ENCODE data around the gene CUL5.

Gene CUL5

GRCh38 chr11:108008656-108009496 lies at the start of gene CUL5:
TSS of gene CUL5 (plus strand) at chr11:108008898. CDS start at chr11:108009349, 451 bp downstream.
- DNase-seq, result peak; percentile 81

DNA sequence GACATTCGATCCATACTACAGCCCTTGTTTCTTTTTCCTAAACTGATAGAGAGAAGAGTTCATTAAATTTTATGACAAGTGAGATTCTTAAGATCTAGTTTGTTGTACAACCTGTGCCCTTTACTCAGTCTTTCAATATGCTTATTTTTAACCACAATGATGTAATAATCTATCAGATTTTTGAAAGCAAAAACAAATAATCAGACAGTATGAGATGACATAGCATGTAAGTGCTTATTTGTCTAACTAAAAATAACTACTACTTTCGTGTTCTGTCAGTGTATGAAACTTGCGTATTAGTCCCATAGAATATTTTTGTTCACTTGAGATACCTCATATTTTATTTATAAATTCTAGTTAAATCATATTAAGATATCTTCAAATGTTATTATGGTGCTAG lies 47.2 kb upstream of the CUL5 start:
- DNase-seq, result no peak

DNA sequence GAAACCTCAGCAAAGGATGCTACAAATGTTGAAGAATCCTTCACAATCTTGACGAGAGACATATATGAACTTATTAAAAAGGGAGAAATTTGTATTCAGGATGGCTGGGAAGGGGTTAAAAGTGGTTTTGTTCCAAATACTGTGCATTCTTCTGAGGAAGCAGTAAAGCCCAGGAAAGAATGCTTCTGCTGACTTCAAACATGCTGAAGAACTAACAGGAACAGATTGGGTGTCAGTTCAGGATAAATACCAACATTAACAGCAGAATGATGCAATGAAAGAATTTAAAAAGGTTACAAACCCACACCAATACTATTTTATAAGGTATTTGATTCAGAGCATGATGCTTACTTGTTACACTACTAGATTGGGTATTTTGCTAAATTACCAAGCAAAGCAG lies 46.5 kb upstream of the CUL5 start:
- DNase-seq, result no peak

DNA sequence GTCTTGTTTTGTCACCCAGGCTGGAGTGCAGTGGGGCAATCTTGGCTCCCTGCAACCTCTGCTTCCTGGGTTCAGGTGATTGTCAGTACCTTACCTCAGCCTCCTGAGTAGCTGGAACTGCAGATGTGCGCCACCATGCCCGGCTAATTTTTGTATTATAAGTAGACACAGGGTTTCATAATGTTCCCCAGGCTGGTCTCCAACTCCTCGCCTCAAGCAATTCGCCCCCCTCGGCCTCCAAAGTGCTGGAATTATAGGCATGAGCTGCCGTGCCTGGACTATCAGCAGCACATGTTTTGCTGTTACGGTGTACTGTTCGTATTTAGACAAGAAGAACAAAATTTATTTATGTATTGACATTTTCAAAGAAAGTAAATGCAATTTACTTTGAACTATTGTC lies 45.6 kb upstream of the CUL5 start:
- DNase-seq, result no peak

GRCh38 chr11:107969219-107969618 lies 39.5 kb upstream of the CUL5 start:
- no peak for DNase-seq

GRCh38 chr11:107970049-107970448 lies 38.6 kb upstream of the CUL5 start:
- DNase-seq, result no peak

- DNase-seq, result no peak
These were observed 35.1 kb upstream of the CUL5 start for GRCh38 chr11:107973641-107974040.

DNA sequence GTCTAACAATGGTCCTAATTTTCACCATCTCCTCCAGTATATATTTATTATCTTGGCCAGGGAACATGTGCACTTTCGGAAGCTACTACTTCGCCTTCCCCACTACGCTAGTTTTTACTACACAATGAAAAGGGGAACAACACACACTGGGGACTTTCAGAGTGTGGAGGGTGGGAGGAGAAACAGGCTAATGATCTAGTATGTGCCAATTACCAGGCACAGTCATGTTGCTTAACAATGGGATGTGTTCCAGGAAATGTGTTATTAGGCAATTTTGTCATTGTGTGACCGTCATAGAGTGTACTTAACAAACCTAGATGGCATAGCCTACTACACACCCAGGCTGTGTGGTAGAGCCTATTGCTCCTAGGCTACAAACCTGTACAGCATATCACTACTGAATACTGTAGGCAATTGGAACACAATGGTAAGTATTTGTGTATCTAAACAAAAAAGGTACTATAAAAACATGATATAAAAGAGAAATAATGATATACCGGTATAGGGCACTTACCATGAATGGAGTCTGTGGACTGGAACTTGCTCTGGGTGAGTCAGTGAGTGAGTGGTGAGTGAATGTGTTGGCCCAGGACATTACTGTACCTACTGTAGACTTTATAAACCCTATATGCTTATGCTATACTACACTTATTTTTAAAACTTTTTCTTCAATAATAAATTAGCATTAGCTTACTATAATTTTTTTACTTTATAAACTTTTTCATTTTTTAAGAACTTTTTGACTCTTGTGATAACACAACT lies 20.1 kb upstream of the CUL5 start:
- no peak for DNase-seq

DNA sequence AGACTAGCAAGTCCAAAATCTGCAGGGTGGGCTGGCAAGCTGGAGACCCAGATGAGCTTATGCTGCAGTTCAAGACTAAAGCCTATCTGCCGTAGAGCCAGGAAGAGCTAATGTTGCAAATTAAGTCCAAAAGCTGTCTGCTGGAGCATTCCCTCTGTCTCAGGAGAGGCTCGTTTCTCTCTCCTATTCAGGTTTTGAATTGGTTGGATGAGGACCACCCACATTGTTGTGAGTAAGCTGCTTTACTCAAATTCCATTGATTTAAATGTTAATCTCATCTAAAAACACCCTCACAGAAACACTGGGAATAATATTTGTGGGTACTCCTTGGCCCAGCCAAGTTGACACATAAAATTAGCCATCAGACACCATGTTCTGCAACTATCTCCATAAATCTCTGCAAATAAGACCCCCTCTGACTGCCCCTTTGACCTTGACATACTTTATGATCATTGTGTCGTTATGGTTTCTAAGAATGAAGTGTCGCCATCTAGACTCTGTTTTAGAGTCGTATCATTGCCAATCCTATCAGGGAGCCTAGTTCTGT lies 16.8 kb upstream of the CUL5 start:
- DNase-seq, result no peak

DNA sequence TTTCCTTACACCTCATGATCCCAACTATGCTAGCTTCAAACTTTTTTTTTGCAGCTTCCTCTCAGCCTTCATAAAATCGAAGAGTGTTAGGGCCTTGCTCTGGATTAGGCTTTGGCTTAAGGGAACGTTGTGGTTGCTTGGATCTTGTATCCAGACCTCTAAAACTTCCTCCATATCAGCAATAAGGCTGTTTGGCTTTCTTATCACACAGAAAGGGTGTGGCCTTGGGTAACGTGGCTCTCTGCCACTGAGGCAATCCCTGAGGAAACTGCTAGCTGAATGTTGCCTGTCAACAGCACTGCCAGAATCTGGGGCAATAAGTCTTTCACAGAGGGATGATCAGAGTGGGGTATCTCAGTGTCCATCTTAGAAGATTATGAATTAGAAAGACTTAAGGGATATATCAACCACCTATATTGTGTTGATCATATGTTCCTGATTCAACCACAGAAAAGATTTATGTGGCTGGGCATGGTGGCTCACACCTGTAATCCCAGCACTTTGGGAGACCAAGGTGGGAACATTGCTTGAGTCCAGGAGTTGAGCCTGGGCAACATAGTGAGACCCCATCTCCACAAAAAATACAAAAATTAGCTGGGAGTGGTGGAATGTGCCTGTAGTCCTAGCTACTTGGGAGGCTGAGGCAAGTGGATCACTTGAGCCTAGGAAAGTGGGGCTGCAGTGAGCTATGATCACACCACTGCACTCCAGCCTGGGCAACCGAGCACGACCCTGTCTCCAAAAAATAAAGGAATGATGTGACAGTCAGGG lies 12.5 kb upstream of the CUL5 start:
- no peak for DNase-seq

DNA sequence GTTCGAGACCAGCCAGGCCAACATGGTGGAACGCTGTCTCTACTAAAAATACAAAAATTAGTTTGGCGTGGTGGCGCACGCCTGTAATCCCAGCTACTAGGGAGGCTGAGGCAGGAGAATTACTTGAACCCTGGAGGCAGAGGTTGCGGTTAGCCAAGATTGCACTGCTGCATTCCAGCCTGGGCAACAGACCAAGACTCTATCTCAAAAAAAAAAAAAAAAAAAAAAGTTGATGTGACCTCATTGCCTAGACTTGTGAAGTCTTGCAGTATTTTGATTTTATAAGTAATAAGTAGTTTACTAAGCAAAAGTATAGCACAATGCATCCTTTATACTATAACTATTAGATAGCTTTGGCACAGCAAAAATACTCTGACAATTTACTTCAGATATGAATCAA lies 9.9 kb upstream of the CUL5 start:
- no peak for DNase-seq

GRCh38 chr11:107999759-108000455 lies 8.8 kb upstream of the CUL5 start:
- peak; percentile 3 for DNase-seq

DNA sequence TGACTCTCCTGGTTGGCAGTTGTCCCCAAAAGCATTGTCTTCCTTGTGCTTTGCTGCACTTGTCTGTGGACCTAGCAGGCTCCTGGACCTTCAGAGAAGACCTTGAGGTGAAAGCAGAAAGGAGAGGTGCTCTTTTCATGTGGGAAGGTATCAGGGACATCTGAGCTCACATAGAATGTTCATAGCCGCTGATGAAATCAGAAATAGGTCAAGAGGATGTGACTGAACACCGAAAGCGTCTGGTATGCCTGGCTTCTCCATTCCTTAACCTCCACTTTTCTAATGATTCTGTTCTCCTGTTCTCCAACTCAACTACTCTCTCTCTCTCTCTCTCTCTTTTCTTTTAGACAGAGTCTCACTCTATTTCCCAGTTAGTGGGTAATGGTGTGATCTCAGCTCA lies 6.2 kb upstream of the CUL5 start:
- no peak for DNase-seq

- DNase-seq, result no peak
These were observed 5.1 kb upstream of the CUL5 start for GRCh38 chr11:108003623-108004022.

GRCh38 chr11:108007819-108008218 lies 879 bp upstream of the CUL5 start:
- no peak for DNase-seq

DNA sequence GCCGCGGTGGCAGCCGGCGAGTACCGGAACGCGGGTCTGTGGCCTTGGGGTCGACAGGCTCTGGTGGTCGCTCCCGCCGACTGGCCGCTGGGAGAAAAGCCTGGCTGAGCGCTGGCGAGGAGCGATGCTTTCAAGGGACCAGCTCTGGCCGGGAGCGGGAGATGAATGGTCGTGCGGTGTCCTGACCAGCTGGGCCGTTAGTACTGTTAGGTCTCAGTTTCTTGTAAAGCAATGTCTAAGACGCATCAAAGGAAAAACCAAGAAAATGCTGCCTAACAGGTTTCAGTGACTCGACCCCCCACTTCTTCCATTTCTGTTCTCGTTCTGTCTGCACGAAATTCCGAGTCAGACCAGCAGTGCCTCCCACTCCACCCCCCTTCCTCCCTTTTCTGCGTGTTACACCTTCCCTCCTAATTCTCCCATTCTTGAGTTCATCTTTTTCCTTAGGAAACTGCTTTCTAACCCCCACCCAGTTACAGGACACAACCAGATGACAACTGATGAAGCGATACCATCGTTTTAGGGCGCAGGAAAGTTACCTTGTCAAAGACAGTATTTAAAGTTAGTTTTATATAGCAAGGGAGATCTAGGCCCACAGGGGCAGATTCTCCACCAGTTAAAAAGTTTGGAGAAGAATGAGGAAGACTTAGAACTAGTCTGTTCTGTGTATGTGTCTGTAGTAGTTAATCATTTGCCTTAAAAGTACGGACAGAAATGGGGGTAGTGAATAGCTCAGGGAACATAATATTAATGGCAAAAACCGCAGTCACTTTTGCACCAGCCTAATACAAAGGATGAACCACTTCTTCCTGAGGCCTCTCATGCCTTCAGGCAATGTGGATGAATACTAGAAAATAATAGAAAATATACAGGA lies 1.0 kb downstream of the CUL5 start:
- no peak for DNase-seq

DNA sequence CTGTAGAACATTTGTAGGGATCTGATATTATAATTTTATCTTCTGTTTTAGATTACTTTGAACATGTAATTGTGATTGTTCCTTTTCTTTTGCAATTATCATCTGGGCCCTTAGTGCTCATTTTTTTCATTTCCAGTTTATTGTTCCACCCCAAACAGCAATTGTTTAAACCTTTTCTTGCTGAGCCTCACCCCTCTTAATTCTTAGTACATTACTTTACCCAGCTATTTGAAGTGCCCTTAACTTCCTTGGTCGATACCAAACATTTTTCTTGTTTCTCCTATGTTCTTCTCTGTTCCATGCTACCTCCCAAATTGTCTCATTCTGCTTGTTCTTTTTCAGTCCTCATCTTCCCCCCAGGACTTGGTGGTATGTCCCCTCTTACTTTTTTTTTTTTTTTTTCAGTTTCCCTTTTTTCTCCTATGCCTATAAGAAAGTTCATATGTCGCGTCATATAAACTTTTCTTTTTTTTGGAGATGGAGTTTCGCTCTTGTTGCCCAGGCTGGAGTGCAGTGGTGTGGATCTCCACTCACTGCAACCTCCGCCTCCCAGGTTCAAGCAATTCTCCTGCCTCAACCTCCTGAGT lies 3.5 kb downstream of the CUL5 start:
- no peak for DNase-seq

DNA sequence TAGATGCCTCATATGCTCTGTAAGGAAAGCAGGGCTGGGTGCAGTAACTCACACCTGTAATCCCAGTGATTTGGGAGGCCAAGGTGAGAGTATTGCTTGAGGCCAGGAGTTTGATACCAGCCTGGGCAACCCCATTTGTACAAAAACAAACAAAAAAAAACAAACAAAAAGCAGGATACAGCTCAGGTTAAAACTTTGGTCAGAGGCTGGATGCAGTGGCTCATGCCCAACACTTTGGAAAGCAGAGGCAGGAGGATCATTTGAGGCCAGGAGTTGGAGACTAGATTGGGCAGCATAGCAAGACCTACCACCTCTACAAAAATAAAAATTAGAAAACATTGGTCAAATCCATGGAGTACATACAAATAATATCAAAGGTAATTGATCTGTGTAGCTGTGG lies 7.9 kb downstream of the CUL5 start:
- DNase-seq, result no peak

DNA sequence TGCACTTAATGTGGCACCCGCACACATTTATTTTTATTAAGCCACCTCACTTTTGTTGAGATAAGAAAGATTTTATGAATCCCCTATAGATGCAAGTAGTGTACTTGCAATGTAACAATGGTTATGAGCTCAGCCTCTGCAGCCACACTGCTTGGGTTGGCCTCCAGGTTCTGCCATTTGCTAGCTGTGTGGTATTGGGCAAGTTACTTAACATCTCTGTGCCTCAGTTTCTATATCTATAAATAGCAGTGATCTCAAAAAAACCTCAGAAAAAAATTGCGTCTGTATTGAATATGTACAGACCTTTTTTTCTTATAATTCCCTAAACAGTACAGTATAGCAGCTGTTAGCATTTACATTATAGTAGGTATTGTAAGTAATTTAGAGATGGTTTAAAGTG lies 10.0 kb downstream of the CUL5 start:
- DNase-seq, result no peak

DNA sequence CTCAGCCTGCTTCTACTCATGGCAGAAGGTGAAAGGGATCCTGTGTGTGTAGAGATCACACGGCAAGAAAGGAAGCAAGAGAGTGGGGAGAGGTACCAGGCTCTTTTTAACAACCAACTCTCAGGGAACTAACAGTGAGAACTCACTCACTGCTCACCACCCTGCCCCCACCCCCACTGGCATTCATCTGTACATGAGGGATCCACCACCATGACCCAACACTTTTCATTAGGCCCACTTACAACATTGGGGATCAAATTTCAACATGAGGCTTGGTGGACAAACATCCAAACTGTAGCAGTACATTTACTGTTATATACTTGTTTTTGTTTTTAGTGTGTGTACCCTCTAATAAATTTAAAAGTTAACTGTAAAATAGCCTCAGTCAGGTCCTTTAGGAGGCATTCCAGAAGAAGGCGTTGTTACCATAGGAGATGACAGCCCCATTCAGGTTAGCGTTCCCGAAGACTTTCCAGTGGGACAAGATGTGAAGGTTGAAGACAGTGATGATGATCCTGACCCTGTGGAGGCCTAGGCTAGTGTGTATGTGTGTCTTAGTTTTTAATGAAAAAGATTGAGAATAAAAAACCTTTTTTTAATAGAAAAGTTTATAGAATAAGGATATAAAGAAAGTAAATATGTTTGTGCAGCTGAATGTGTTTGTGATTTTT lies 11.3 kb downstream of the CUL5 start:
- DNase-seq, result no peak
